Left hindlimb (tissue), 1 donor: ENCODE data around the gene PRTN3.
A peak's percentile ranks its signal among the peaks of the same experiment; 100 is the strongest.

ENCODE experiments used
- DNase-seq: peaks from one replicate; pipeline ENCODE4 v3.0.0-alpha.2; 2018

Gene PRTN3

GRCh38 chr19:803686-804418 is 36.9 kb upstream of the PRTN3 start:
- DNase-seq: peak; percentile 24

GRCh38 chr19:804419-805165 is 36.2 kb upstream of the PRTN3 start:
- DNase-seq: peak; percentile 23

GRCh38 chr19:805166-805551 is 35.6 kb upstream of the PRTN3 start:
- DNase-seq: no peak

- DNase-seq: no peak
These were observed 34.9 kb upstream of the PRTN3 start for GRCh38 chr19:805600-806550.

- DNase-seq: no peak
These were observed 33.9 kb upstream of the PRTN3 start for GRCh38 chr19:806815-807421.

GRCh38 chr19:807627-808422 is 33.0 kb upstream of the PRTN3 start:
- DNase-seq: no peak

- DNase-seq: peak; percentile 23
These were observed 32.4 kb upstream of the PRTN3 start for GRCh38 chr19:808423-808775.

- peak; percentile 34 for DNase-seq
These were observed 30.5 kb upstream of the PRTN3 start for GRCh38 chr19:810077-810855.

GRCh38 chr19:810883-811489 is 29.8 kb upstream of the PRTN3 start:
- peak; percentile 29 for DNase-seq

GRCh38 chr19:811506-812048 is 29.2 kb upstream of the PRTN3 start:
- DNase-seq: no peak

GRCh38 chr19:812049-812746 is 28.6 kb upstream of the PRTN3 start:
- no peak for DNase-seq

GRCh38 chr19:812747-813218 is 28.0 kb upstream of the PRTN3 start:
- DNase-seq: no peak

GRCh38 chr19:813219-814151 is 27.3 kb upstream of the PRTN3 start:
- no peak for DNase-seq

- no peak for DNase-seq
These were observed 26.4 kb upstream of the PRTN3 start for GRCh38 chr19:814152-815078.

- no peak for DNase-seq
These were observed 25.6 kb upstream of the PRTN3 start for GRCh38 chr19:815079-815774.

GRCh38 chr19:815775-816499 is 24.9 kb upstream of the PRTN3 start:
- DNase-seq: no peak
